Fibroblast of pulmonary artery (primary cell): ENCODE results near the gene EGF.

ENCODE experiments used
- DNase-seq: peaks from one replicate; pipeline ENCODE4 v3.0.0-alpha.2; 2010; ENCODE audit warnings: low read depth
- H3K4me3 ChIP-seq: replicated peaks from 2 replicates; pipeline ENCODE4 v1.5.1; 2011; ENCODE audit warnings: low read depth, mild to moderate bottlenecking, control low read depth, low read length, moderate library complexity
- TF ChIP-seq, protein P1 (sequence below): IDR thresholded peaks from 2 replicates; pipeline ENCODE4 v1.5.1; 2011; ENCODE audit warnings: mild to moderate bottlenecking, control low read depth, low read length, inconsistent platforms; ENCODE audit errors: missing control alignments

Gene EGF

GRCh38 chr4:109979920-109980717 is 67.4 kb downstream of the EGF start:
- TF ChIP-seq, protein P1, sequence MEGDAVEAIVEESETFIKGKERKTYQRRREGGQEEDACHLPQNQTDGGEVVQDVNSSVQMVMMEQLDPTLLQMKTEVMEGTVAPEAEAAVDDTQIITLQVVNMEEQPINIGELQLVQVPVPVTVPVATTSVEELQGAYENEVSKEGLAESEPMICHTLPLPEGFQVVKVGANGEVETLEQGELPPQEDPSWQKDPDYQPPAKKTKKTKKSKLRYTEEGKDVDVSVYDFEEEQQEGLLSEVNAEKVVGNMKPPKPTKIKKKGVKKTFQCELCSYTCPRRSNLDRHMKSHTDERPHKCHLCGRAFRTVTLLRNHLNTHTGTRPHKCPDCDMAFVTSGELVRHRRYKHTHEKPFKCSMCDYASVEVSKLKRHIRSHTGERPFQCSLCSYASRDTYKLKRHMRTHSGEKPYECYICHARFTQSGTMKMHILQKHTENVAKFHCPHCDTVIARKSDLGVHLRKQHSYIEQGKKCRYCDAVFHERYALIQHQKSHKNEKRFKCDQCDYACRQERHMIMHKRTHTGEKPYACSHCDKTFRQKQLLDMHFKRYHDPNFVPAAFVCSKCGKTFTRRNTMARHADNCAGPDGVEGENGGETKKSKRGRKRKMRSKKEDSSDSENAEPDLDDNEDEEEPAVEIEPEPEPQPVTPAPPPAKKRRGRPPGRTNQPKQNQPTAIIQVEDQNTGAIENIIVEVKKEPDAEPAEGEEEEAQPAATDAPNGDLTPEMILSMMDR = no peak
- DNase-seq = peak; percentile 25
- no peak overlapping the region for H3K4me3 ChIP-seq

GRCh38 chr4:109981936-109982335 is 69.3 kb downstream of the EGF start:
- no peak overlapping the region for H3K4me3 ChIP-seq
- TF ChIP-seq, protein P1 = no peak

GRCh38 chr4:109982521-109982920 is 69.8 kb downstream of the EGF start:
- no peak overlapping the region for H3K4me3 ChIP-seq
- DNase-seq = no peak
- TF ChIP-seq, protein P1 = no peak

More at GRCh38 chr4:109981936-109982335, 69.3 kb downstream of the EGF start:
- no peak for DNase-seq

DNA sequence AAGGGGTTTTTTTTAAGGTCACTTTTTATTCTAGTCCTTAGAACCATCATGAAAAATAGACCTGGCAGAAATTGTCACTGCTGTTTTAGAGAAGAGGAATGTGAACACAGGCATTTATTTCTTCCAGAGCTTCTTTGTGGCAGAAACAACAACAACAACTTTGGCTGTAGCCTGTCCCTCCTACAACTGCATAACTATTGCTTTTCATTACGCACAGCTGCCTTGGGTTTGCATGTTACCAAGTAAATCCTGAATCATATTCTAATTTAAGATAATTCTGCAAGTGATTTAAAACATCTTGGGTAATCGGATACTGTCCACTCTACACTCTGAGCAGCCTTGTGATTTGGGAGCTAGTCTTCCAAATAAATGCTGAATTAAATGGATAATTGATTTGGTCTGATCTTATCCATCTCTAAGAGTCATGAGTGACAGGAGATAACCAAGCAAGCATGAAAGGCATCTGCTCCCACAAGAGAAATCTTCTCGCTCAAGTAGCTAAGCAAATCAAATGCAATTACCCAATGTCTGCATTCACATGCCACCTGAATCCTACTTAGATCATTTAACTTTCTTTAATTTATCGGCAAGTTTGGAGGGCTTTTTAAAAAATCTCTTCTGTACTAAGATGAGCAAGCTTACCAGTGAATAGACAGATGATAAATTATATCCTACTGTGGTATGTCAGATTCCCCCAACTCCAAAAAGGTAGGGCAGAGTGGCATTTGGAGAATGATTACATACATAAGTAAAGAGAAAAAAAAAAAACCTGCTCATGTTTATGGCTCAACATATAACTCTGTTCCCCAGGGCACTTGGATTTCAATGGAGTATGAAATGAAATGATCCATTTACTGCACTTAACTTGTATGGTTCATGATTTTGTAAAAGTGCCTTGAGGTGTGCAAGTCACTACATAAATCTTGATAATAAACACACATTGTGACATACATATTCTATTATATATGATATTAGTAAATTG is 73.6 kb downstream of the EGF start:
- no peak overlapping the region for H3K4me3 ChIP-seq
- TF ChIP-seq, protein P1 = no peak
- no peak for DNase-seq

DNA sequence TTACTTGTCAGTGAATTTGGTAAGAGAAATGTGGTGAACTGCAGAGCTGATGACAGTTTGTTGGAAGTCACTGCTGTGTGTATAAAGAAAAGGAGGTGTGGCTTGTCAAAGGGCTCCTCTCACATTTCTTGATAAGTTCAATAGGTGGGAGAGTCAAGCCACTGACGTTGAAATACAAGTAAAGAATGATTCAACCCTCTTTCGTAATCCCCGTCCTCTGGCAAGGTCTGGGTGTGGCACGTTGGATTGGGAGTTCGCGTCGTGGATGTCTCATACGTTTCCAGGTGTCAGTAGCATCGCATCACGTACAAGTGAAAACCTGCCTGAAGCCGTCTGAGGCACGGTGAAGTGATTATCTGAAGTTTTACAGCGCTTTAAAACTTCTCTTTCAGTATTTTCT is 76.4 kb downstream of the EGF start:
- DNase-seq = peak; percentile 33
- H3K4me3 ChIP-seq = no peak overlapping the region
- TF ChIP-seq, protein P1 = no peak

- no peak overlapping the region for H3K4me3 ChIP-seq
- TF ChIP-seq, protein P1 = no peak
- DNase-seq = no peak
Measured at GRCh38 chr4:109989618-109990017, 76.9 kb downstream of the EGF start.
